H1 (cell line): ENCODE results near the gene FBXL15. TPM values are rescaled to one million over a fixed set of nuclear protein-coding genes. Genes with fewer than 3 reads are reported as not detected.

Source experiments
- CTCF ChIA-PET: fragments of 300-600 bp; sonication (Branson Sonifier 250); formaldehyde crosslinking; loops from one replicate; lab custom pipeline; 2021; ENCODE audit not compliant: partially characterized antibody; lab: Charles Lee
- POLR2A ChIA-PET: fragments of 300-600 bp; sonication (Branson Sonifier 250); formaldehyde crosslinking; loops from one replicate; lab custom pipeline; 2021; ENCODE audit warnings: inconsistent platforms; ENCODE audit not compliant: partially characterized antibody; lab: Charles Lee
- DNase-seq, 2 experiments: peaks; one replicate each; pipeline versions ENCODE4 v3.0.0 to v3.0.0-alpha.2; 2010 to 2022; ENCODE audit warnings: low spot score in 2 of 2, low read depth in 1 of 2, mixed read lengths in 1 of 2
- FAIRE-seq: peaks from 2 replicates; lab custom pipeline; 2011; peaks lifted over from hg19 to GRCh38; lab: Jason Lieb, UNC
- H2AFZ ChIP-seq: 2 replicates; pipeline ENCODE4 v1.8.1; 2012; ENCODE audit warnings: low read length, inconsistent platforms
- H2AK5ac ChIP-seq: 2 replicates; pipeline ENCODE4 v1.6.1; 2013; ENCODE audit warnings: low read depth, low read length
- H2BK120ac ChIP-seq: replicated peaks from 2 replicates; pipeline ENCODE3; 2013; ENCODE audit warnings: low read depth, low read length, inconsistent platforms
- H2BK12ac ChIP-seq: 2 replicates; pipeline ENCODE4 v1.6.1; 2013; ENCODE audit warnings: low read depth, low read length
- H2BK15ac ChIP-seq: 2 replicates; pipeline ENCODE4 v1.6.1; 2013; ENCODE audit warnings: low read length
- H2BK20ac ChIP-seq: 2 replicates; pipeline ENCODE4 v1.6.1; 2013; ENCODE audit warnings: low read length
- H2BK5ac ChIP-seq: 2 replicates; pipeline ENCODE4 v1.6.1; 2013; ENCODE audit warnings: low read depth, low read length
- H3K14ac ChIP-seq: 2 replicates; pipeline ENCODE4 v1.6.1; 2013; ENCODE audit warnings: inconsistent platforms; ENCODE audit not compliant: insufficient read length
- H3K18ac ChIP-seq: 2 replicates; pipeline ENCODE4 v1.6.1; 2013; ENCODE audit warnings: low read length; ENCODE audit errors: extremely low read depth
- H3K23ac ChIP-seq: 2 replicates; pipeline ENCODE4 v1.6.1; 2013; ENCODE audit warnings: inconsistent platforms; ENCODE audit not compliant: insufficient read length
- H3K23me2 ChIP-seq: 2 replicates; pipeline ENCODE4 v1.6.1; 2013; ENCODE audit warnings: low read depth, low read length
- H3K27ac ChIP-seq: 2 replicates; pipeline ENCODE4 v1.6.1; 2011; ENCODE audit warnings: low read depth, low read length, inconsistent platforms
- H3K27me3 ChIP-seq, 4 experiments: replicated peaks in 1 of 4; 1 replicate in 1 of 4; 2 replicates in 3 of 4; pipeline versions ENCODE4 v1.6.1 to v1.8.1; 2011 to 2013; ENCODE audit warnings: low read length in 3 of 4, mild to moderate bottlenecking in 3 of 4, inconsistent platforms in 2 of 4, mixed read lengths in 2 of 4, moderate library complexity in 1 of 4; ENCODE audit not compliant: control insufficient read depth in 3 of 4, insufficient read depth in 3 of 4; ENCODE audit errors: extremely low read depth in 1 of 4
- H3K36me3 ChIP-seq, 4 experiments: 2 replicates each; pipeline versions ENCODE4 v1.6.1 to v1.8.1; 2011 to 2013; ENCODE audit warnings: mild to moderate bottlenecking in 4 of 4, low read length in 3 of 4, moderate library complexity in 2 of 4, control low read depth in 1 of 4, inconsistent platforms in 1 of 4; ENCODE audit not compliant: insufficient read depth in 4 of 4, control insufficient read depth in 2 of 4
- H3K4ac ChIP-seq: replicated peaks from 2 replicates; pipeline ENCODE3; 2013; ENCODE audit warnings: low read length, low read depth, mixed read lengths, inconsistent platforms; ENCODE audit not compliant: insufficient read length
- H3K4me1 ChIP-seq, 4 experiments: replicated peaks in 1 of 4; 1 replicate in 1 of 4; 2 replicates in 3 of 4; pipeline versions ENCODE4 v1.6.1 to v1.8.1; 2011 to 2013; ENCODE audit warnings: low read length in 3 of 4, inconsistent platforms in 2 of 4, mixed read lengths in 1 of 4; ENCODE audit not compliant: insufficient read depth in 4 of 4, control insufficient read depth in 3 of 4
- H3K4me2 ChIP-seq, 2 experiments: 2 replicates each; pipeline versions ENCODE4 v1.6.1 to v1.8.1; 2011 to 2013; ENCODE audit warnings: low read depth in 2 of 2, low read length in 2 of 2, control low read depth in 1 of 2, inconsistent platforms in 1 of 2, mild to moderate bottlenecking in 1 of 2; ENCODE audit not compliant: insufficient read depth in 1 of 2
- H3K4me3 ChIP-seq, 4 experiments: fragments of 200-600, 300-600 bp in 1 of 4; sonication (generic), shearing (Covaris generic), sonication (Bioruptor Twin) in 1 of 4; 2 replicates each; pipeline versions ENCODE4 v1.5.1 to v1.8.1; 2011 to 2016; ENCODE audit warnings: low read length in 4 of 4, low read depth in 3 of 4, control low read depth in 2 of 4, inconsistent platforms in 2 of 4, mild to moderate bottlenecking in 2 of 4, mixed read lengths in 1 of 4, moderate library complexity in 1 of 4; ENCODE audit not compliant: insufficient read depth in 2 of 4; ENCODE audit errors: extremely low read depth in 1 of 4
- H3K56ac ChIP-seq: replicated peaks from 2 replicates; pipeline ENCODE3; 2013; ENCODE audit warnings: low read depth, mild to moderate bottlenecking, mixed read lengths, low read length, inconsistent platforms; ENCODE audit not compliant: insufficient read length
- H3K79me1 ChIP-seq: 2 replicates; pipeline ENCODE4 v1.6.1; 2013; ENCODE audit warnings: low read depth, low read length, control low read depth
- H3K79me2 ChIP-seq, 2 experiments: 2 replicates each; pipeline versions ENCODE4 v1.6.1 to v1.8.1; 2012 to 2013; ENCODE audit warnings: low read length in 2 of 2, mild to moderate bottlenecking in 2 of 2, inconsistent platforms in 1 of 2; ENCODE audit not compliant: insufficient read depth in 2 of 2, control insufficient read depth in 1 of 2
- H3K9ac ChIP-seq, 4 experiments: replicated peaks in 1 of 4; 1 replicate in 1 of 4; 2 replicates in 3 of 4; pipeline versions ENCODE4 v1.6.1 to v1.8.1; 2011 to 2013; ENCODE audit warnings: low read depth in 3 of 4, low read length in 3 of 4, control low read depth in 2 of 4, mild to moderate bottlenecking in 2 of 4, moderate library complexity in 2 of 4, inconsistent platforms in 1 of 4; ENCODE audit errors: extremely low read depth in 1 of 4
- H3K9me3 ChIP-seq, 2 experiments: 2 replicates each; pipeline versions ENCODE4 v1.6.1 to v1.8.1; 2012 to 2013; ENCODE audit warnings: mild to moderate bottlenecking in 2 of 2, moderate library complexity in 2 of 2, control low read depth in 1 of 2, inconsistent platforms in 1 of 2, low read depth in 1 of 2, low read length in 1 of 2, mixed read lengths in 1 of 2; ENCODE audit not compliant: insufficient read depth in 2 of 2
- H4K20me1 ChIP-seq, 2 experiments: replicated peaks in 1 of 2; 2 replicates each; pipeline versions ENCODE3 to v1.8.1; 2011 to 2013; ENCODE audit warnings: inconsistent platforms in 2 of 2, low read length in 2 of 2, mild to moderate bottlenecking in 1 of 2; ENCODE audit not compliant: insufficient read depth in 2 of 2, control insufficient read depth in 1 of 2
- H4K5ac ChIP-seq: 2 replicates; pipeline ENCODE4 v1.6.1; 2013; ENCODE audit warnings: low read length, low read depth, mixed read lengths, inconsistent platforms; ENCODE audit not compliant: insufficient read length
- H4K8ac ChIP-seq: 2 replicates; pipeline ENCODE4 v1.8.0; 2013; ENCODE audit warnings: mild to moderate bottlenecking, moderate library complexity, low read length, inconsistent platforms; ENCODE audit not compliant: insufficient read depth; ENCODE audit errors: extremely low read depth
- H4K91ac ChIP-seq: replicated peaks from 2 replicates; pipeline ENCODE3; 2013; ENCODE audit warnings: low read length, mixed read lengths, inconsistent platforms; ENCODE audit not compliant: insufficient read length
- ASH2L ChIP-seq: fragments of 200-600, 300-600 bp; sonication (generic); IDR thresholded peaks from one replicate; pipeline ENCODE4 v1.7.1; 2017; ENCODE audit warnings: low read length
- BRCA1 ChIP-seq: IDR thresholded peaks from 2 replicates; pipeline ENCODE4 v1.6.1; 2012; ENCODE audit warnings: low read depth, low read length, improper control_type of control experiment
- CEBPB ChIP-seq: IDR thresholded peaks from 2 replicates; pipeline ENCODE4 v1.6.1; 2012; ENCODE audit warnings: low read depth, low read length
- CTBP2 ChIP-seq: IDR thresholded peaks from 2 replicates; pipeline ENCODE4 v1.7.0; 2011; ENCODE audit warnings: borderline replicate concordance, mild to moderate bottlenecking, moderate library complexity, mixed read lengths, low read length; ENCODE audit not compliant: insufficient read depth, insufficient read length
- NANOG ChIP-seq: IDR thresholded peaks from 2 replicates; pipeline ENCODE4 v1.6.1; 2011; ENCODE audit warnings: low read length, low read depth, mild to moderate bottlenecking, inconsistent platforms; ENCODE audit not compliant: insufficient read depth, poor library complexity, severe bottlenecking
- POLR2AphosphoS5 ChIP-seq: IDR thresholded peaks from 2 replicates; pipeline ENCODE4 v1.6.1; 2011; ENCODE audit warnings: low read depth, low read length
- RNF2 ChIP-seq: fragments of 200-900, 300-1000 bp; sonication (generic); IDR thresholded peaks from 2 replicates; pipeline ENCODE4 v1.7.1; 2016; ENCODE audit warnings: borderline replicate concordance, low read depth, mild to moderate bottlenecking, antibody characterized with exemption, low read length; ENCODE audit not compliant: poor library complexity, severe bottlenecking; ENCODE audit errors: missing control alignments
- SRF ChIP-seq: IDR thresholded peaks from 2 replicates; pipeline ENCODE4 v1.6.1; 2011; ENCODE audit warnings: mild to moderate bottlenecking, low read depth, low read length, moderate library complexity
- TAF7 ChIP-seq: optimal IDR thresholded peaks from 2 replicates; pipeline ENCODE3; 2011; ENCODE audit warnings: low read depth, mild to moderate bottlenecking, inconsistent platforms, low read length, moderate library complexity, borderline replicate concordance
- WGBS, 2 experiments: shearing (Covaris generic) in 1 of 2; methylation state at CpG; one replicate each; pipeline versions ENCODE4 v1.1.6 to v1.1.7; 2013 to 2015; ENCODE audit warnings: low lambda C conversion rate in 2 of 2, mixed read lengths in 2 of 2, inconsistent platforms in 1 of 2, low coverage in 1 of 2, missing lambda C conversion rate in 1 of 2; ENCODE audit not compliant: insufficient replicate concordance in 2 of 2, insufficient coverage in 1 of 2, insufficient read length in 1 of 2; ENCODE audit errors: extremely low coverage in 1 of 2, missing lambda C conversion rate in 1 of 2; 5-methylcytosine and 5-hydroxymethylcytosine counted together
- polyA plus RNA-seq, 7 experiments: library from polyadenylated mRNA; depleted of rRNA in 3 of 7; stranded (reverse) in 5 of 7; unstranded in 2 of 7; fragments of >200 nt in 5 of 7; fragments of 200-250 nt in 2 of 7; gene quantifications; 1 replicate in 5 of 7; 2 replicates in 1 of 7; 4 replicates in 1 of 7; pipeline versions ENCODE4 v1.2.1 to v1.2.3, GENCODE V29; 2011 to 2013; ENCODE audit warnings: missing spikeins in 2 of 7, mixed read lengths in 2 of 7
- total RNA-seq: library from RNA; stranded (reverse); fragmentation: NEBNext Ultra II Directional; extraction: Animal tissue kit (Norgen Biotek cat#: 25700); gene quantifications from 2 replicates; pipeline ENCODE4 v1.2.1, GENCODE V29; 2021

The FBXL15 gene
- total and polyA plus RNA-seq, 2 of the 8 experiments (the other 6 are each of a cell fraction or from before 2014, with no cell fraction given), result 11.3 to 22.6 TPM

DNA sequence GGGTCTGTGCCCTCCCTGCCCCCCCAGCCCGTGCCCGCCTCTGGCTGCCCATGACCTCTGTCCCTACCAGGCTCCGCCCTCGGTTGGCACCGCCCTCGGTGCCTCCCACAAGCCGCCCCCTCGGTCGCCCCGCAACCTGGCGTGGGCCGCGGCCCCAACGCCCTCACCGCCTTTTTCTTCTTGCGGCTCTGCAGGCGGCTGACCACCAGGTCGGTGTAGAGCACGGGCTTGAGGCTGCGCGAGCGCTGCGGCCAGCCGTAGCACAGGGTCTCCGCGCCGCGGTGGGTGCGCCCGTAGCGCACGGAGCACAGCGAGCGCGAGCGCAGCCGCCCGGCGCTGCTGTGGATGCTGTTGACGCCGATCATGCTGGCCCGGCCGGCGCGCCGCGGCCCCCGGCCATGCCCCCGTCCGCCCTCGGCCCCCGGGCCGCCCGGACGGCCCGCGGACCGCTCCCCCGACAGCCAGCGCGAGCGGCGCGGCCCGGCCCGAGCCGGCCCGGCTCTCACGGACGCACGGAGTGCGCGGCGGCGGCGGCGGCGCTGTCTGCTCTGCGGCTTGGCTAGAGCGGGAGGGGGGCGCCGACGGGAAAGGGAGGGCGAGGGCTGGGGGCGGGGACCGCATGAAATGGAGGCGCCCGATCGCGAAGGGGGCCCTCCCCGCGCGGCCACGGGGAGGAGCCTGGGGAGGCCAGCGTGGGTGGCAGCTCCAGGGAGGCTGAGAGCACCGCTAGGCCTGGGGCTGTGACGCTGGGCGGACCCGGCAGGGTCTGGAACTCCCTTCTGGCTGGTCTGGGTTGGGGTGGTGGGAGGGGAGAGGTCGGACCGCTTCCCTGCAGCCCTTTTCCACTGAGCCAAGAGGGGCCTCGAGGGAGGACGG, 11.7 kb upstream of the FBXL15 start:
- Histone ChIP-seq H3K23ac (no peak overlapping the region), H2BK15ac (no peak overlapping the region), H3K27ac (no peak overlapping the region), H2BK120ac (no peak overlapping the region), H3K79me1 (no peaks in the 10 kb centered on the region), H4K91ac (no peak overlapping the region), H3K4ac (no peak overlapping the region), H2AFZ (no peak overlapping the region), H4K8ac (peak overlapping the region; percentile 29), H2BK20ac (no peak overlapping the region), H2AK5ac (no peak overlapping the region), H3K23me2 (peaks cover 26% of the 10 kb centered on the region), H3K79me2 (no peaks in the 10 kb centered on the region), H4K5ac (no peak overlapping the region), H2BK12ac (peak overlapping the region; percentile 12; the same call in 1 of the 2 replicates), H3K9me3 (no peaks in the 10 kb centered on the region), H3K9ac (no peak overlapping the region), H4K20me1 (peaks cover 0 to 8% of the 10 kb centered on the region in 2 experiments), H3K14ac (no peak overlapping the region), H3K27me3 (peaks cover 17 to 52% (median 50%) of the 10 kb centered on the region in 4 experiments), H3K4me2 (peak overlapping the region; percentile 88), H3K4me1 (peaks cover 9 to 31% (median 22%) of the 10 kb centered on the region in 4 experiments), H3K18ac (no peak overlapping the region; the same call in 1 of the 2 replicates), H3K36me3 (no peaks in the 10 kb centered on the region), H2BK5ac (no peak overlapping the region), H3K56ac (no peak overlapping the region), H3K4me3 (peak overlapping the region; percentile 55 to 70 (median 57))
- peak in 1 of 2 experiments; percentile 67 for DNase-seq
- FAIRE-seq, result no peak
- 2% methylated on average over 53 of the region's 103 CpGs; no CpG with 5 or more reads in 1 of the 2 experiments for WGBS, 2 experiments
- ChIA-PET POLR2A (interaction anchor here (1.2 to 4.9 kb wide), 7 partner anchors 8 to 42 kb away, joined by 4 to 51 read pairs (median 9); partner anchors contain the start of genes C10orf95, CUEDC2, FBXL15 and NFKB2), CTCF (interaction anchor here (1.0 to 10.1 kb wide), 8 partner anchors 9 to 94 kb away, joined by 3 to 205 read pairs (median 5); partner anchors contain the start of genes CUEDC2, NFKB2 and PSD)
- TF ChIP-seq BRCA1 (no peak), TAF7 (no peak), ASH2L (no peak), NANOG (no peak), RNF2 (no peak), POLR2AphosphoS5 (no peak), CEBPB (no peak), CTBP2 (no peak), SRF (no peak)
